NCI-H2107 treated with DMSO at 0.1 percent for 48 hours (cell line): Measurements from ENCODE around the gene HDAC8.

Experiments used
- DNase-seq: peaks from one replicate; lab custom pipeline; 2025; ENCODE audit not compliant: unreplicated experiment; lab: John Stamatoyannopoulos, UW

HDAC8 gene

DNA sequence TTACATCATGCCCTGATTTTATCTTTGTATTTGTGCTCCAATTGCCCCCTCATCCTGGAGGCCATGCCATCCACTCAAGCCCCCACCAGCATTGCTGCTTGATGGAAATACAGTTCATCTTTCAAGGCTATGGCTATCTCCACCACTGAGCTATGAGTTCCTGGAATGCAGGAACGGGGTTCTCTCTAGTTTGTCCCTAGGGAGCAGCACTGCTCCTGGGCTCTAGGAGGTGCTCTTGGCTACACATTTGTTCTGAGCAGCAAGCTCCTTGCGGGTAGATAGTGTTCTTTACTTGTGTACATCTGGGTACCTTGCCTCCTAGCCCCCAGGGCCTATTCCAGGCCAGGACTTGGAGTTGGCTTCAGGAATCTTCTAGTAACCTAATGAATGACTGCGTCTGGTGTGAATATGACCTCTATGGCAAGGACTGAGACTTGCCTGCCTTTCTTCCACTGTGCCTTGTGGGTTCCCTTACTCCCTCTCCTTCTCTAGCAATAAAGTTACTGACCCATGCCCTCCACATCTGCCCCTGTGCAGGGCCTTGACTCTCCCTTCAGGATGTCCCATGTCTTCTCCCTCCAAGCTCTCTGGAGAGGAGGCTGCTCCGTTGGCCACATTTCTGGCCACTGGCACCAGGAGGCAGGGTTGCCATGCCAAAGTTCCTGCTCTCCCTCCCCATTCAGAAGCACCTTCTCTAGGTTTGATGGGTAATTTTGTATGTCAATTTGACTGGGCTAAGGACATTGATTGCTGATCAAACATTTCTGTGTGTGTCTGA, 274.5 kb downstream of the HDAC8 start:
- DNase-seq: no peak

DNA sequence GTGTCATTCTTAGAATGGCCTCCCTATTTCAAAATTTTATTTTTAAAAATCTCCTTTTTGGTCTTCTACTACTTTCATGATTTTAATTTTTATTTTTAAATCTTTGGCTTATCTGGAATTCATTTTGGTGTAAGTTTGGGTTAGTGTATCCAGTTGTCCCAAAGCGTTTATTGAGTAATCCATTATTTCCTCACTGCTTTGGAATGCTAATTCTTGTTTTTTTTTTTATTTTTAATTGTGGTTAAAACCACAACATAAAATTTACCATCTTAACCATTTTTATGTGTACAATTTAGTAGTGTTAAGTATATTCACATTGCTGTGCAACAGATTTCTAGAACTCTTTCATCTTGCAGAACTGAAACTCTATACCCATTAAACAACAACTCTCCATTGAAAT, 275.7 kb downstream of the HDAC8 start:
- DNase-seq: no peak

DNA sequence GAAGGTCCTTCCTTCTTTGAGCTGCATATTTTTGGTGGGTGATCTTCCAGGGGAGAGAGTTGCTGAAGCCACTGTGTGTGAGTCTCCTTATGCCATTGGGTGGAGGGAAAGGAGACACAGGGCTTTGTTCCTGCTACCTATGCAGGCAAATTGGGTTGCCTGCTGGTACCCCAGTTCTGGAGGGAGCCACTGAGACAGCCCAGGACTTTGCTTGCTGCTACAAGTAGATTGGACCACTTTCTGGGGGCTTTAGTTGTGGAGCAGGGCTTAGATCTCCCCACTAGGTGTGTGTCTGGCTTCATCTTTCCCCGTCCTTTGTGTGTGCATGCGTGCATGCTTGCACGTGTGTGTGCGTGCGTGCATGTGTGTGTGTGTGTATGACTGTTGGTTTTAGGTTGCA, 276.9 kb downstream of the HDAC8 start:
- no peak for DNase-seq

DNA sequence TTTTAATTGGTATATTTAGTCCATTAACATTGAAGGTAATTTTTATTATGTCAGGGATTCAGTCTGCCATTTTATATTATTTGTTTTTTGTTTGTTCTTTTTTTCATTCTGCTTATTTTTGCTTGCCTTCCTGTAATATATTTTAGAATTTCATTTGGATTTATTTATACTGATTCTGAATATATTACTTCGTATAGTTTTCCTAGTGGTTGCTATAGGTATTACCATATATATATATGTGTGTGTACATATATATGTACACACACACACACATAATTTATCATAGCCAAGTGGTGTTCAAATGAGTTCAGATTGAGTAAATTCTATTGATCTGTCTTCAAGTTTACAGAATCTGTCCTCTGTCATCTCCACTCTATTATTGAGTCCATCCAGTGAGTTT, 278.1 kb downstream of the HDAC8 start:
- no peak for DNase-seq

DNA sequence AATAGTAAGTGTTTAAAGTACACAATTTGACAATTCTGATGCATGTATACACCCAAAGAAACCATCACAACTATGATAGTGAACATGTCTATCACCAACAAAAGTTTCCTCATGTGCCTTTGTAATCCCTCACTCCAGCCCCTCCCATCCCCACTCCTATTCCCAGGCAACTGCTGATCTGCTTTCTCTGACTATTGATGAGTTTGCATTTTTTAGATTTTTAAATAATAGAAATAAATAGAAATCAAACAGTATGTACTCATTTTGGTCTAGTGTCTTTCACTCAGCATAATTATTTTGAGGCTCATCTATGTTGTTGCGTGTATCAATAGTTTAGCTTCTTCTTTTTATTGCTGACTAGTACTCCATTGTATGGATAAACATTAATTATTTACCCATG, 290.3 kb downstream of the HDAC8 start:
- DNase-seq: no peak

DNA sequence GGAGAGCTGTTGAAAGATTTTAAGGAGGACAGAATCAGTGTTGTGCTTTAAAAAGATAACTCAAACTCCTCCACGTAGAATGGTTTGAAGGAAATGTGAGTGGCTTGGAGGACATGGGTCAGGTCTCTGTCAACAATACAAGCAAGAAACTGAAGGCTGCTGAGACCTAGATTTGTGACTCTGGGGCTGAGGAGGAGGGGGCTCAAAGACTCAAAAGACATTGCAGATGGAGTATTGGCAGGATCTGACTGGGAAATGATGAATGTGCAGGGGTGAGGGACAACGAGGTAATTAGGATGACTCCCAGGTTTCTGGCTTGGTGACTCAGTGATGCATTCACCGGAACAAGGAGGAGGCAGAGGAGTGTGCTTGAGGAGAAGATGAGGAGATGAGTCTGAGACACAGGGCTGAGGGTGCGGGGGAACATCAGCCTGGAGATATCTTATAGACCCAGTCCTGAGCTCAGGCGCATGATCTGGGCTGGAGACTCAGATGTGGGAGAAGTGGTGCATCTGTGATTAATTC, 292.3 kb downstream of the HDAC8 start:
- DNase-seq: no peak
